Cerebellar nuclear complex (tissue), 1 donor: Measurements from ENCODE around the gene KRTAP12-4.
"Not testable (repeated sequence)": the region's sequence is repeated elsewhere in the genome, so short reads cannot be mapped to it uniquely, and the experiment has no call there.

Experiments
- DNase-seq, 2 experiments: peaks; one replicate each; lab custom pipeline; 2025; lab: John Stamatoyannopoulos, UW

Gene KRTAP12-4

GRCh38 chr21:44632067-44632466 is 22.4 kb downstream of the KRTAP12-4 start:
- DNase-seq: no peak

- DNase-seq: no peak
Measured at GRCh38 chr21:44630440-44630839, 24.0 kb downstream of the KRTAP12-4 start.

GRCh38 chr21:44628707-44629391 is 25.6 kb downstream of the KRTAP12-4 start:
- no peak for DNase-seq

- DNase-seq: not testable (repeated sequence)
Measured at GRCh38 chr21:44627831-44628233, 26.6 kb downstream of the KRTAP12-4 start.

- DNase-seq: not testable (repeated sequence)
Measured at GRCh38 chr21:44627181-44627822, 27.2 kb downstream of the KRTAP12-4 start.

GRCh38 chr21:44626673-44627143 is 27.8 kb downstream of the KRTAP12-4 start, which contains the start of gene KRTAP10-9:
Gene KRTAP10-9, plus strand, starts transcription at chr21:44627093. Its CDS starts 79 bp downstream, at chr21:44627172.
- no peak for DNase-seq

- no peak for DNase-seq
Measured at GRCh38 chr21:44626262-44626661, 28.2 kb downstream of the KRTAP12-4 start.

GRCh38 chr21:44625756-44626155 is 28.7 kb downstream of the KRTAP12-4 start:
- no peak for DNase-seq

- DNase-seq: no peak
Measured at GRCh38 chr21:44623575-44623974, 30.9 kb downstream of the KRTAP12-4 start.

- DNase-seq: no peak
Measured at GRCh38 chr21:44619886-44620285, 34.6 kb downstream of the KRTAP12-4 start.

GRCh38 chr21:44618909-44619308 is 35.5 kb downstream of the KRTAP12-4 start:
- no peak for DNase-seq

GRCh38 chr21:44618504-44618903 is 36.0 kb downstream of the KRTAP12-4 start:
- no peak for DNase-seq

GRCh38 chr21:44617071-44617501 is 37.4 kb downstream of the KRTAP12-4 start:
- no peak for DNase-seq

- DNase-seq: no peak
Measured at GRCh38 chr21:44616591-44616926, 37.9 kb downstream of the KRTAP12-4 start.

- DNase-seq: no peak
Measured at GRCh38 chr21:44615911-44616590, 38.4 kb downstream of the KRTAP12-4 start.

GRCh38 chr21:44615466-44615865 is 39.0 kb downstream of the KRTAP12-4 start:
- DNase-seq: no peak

GRCh38 chr21:44614961-44615391 is 39.5 kb downstream of the KRTAP12-4 start:
- DNase-seq: no peak

GRCh38 chr21:44614161-44614631 is 40.3 kb downstream of the KRTAP12-4 start:
- DNase-seq: no peak

GRCh38 chr21:44613386-44614155 is 40.9 kb downstream of the KRTAP12-4 start:
- no peak for DNase-seq

- DNase-seq: no peak
Measured at GRCh38 chr21:44612669-44613229, 41.7 kb downstream of the KRTAP12-4 start.

GRCh38 chr21:44612029-44612486 is 42.4 kb downstream of the KRTAP12-4 start, which contains the start of gene KRTAP10-8:
Gene KRTAP10-8, plus strand, starts transcription at chr21:44612079. Its CDS starts 22 bp downstream, at chr21:44612101.
- DNase-seq: no peak
